ENCODE results near the gene SERP1.

DNA sequence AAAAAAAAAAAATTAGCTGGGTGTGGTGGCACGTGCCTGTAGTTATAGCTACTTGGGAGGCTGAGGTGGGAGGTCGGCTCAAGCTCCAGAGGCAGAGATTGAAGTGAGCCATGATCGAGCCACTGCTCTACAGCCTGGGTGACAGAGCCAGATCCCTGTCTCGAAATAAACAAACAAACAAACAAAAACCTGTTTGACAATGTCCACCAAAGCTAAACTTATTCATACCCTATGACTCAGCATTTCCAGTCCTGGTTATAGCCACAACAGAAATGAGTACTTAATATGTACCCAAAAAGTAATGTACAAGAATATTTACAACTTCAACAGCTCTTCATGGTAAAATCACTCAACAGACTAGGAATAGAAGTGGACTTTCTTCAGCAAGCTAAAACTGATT, 31.1 kb downstream of the SERP1 start:
- TF ChIP-seq, protein P1, sequence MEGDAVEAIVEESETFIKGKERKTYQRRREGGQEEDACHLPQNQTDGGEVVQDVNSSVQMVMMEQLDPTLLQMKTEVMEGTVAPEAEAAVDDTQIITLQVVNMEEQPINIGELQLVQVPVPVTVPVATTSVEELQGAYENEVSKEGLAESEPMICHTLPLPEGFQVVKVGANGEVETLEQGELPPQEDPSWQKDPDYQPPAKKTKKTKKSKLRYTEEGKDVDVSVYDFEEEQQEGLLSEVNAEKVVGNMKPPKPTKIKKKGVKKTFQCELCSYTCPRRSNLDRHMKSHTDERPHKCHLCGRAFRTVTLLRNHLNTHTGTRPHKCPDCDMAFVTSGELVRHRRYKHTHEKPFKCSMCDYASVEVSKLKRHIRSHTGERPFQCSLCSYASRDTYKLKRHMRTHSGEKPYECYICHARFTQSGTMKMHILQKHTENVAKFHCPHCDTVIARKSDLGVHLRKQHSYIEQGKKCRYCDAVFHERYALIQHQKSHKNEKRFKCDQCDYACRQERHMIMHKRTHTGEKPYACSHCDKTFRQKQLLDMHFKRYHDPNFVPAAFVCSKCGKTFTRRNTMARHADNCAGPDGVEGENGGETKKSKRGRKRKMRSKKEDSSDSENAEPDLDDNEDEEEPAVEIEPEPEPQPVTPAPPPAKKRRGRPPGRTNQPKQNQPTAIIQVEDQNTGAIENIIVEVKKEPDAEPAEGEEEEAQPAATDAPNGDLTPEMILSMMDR (IDR thresholded peaks at IDR 0.05), result no peak
- no peak for TF ChIP-seq POLR2A (IDR thresholded peaks at IDR 0.05)
- TF ChIP-seq POLR2AphosphoS5 (IDR thresholded peaks at IDR 0.05), result no peak

Measured in transverse colon (tissue), 4 donors.